ENCODE results near the gene PNMA6E. TPM values are rescaled to one million over a fixed set of nuclear protein-coding genes. Genes with fewer than 3 reads are reported as not detected.
"Not testable (repeated sequence)": the region's sequence is repeated elsewhere in the genome, so short reads cannot be mapped to it uniquely, and the experiment has no call there.

The PNMA6E gene
- total RNA-seq, 1 donor from 2014 or later = not detected

GRCh38 chrX:153388722-153389459 lies 12.3 kb downstream of the PNMA6E start:
- DNase-seq (ENCODE audit: low read depth) = no peak
- TF ChIP-seq CTCF (conservative IDR thresholded peaks at IDR 0.05; ENCODE audit: low read depth, low read length) = no peak
- H3K4me3 ChIP-seq (ENCODE audit: low read depth, low read length) = no peak overlapping the region

- no peak for TF ChIP-seq CTCF (conservative IDR thresholded peaks at IDR 0.05; ENCODE audit: low read depth, low read length)
- no peak for DNase-seq (ENCODE audit: low read depth)
- H3K4me3 ChIP-seq (ENCODE audit: low read depth, low read length) = no peak overlapping the region
Observed at GRCh38 chrX:153387987-153388721, 13.0 kb downstream of the PNMA6E start.

- no peak overlapping the region for H3K4me3 ChIP-seq (ENCODE audit: low read depth, low read length)
- TF ChIP-seq CTCF (conservative IDR thresholded peaks at IDR 0.05; ENCODE audit: low read depth, low read length) = no peak
- DNase-seq (ENCODE audit: low read depth) = no peak
Observed at GRCh38 chrX:153387345-153387744, 13.8 kb downstream of the PNMA6E start.

- no peak overlapping the region for H3K4me3 ChIP-seq (ENCODE audit: low read depth, low read length)
- no peak for TF ChIP-seq CTCF (conservative IDR thresholded peaks at IDR 0.05; ENCODE audit: low read depth, low read length)
- DNase-seq (ENCODE audit: low read depth) = no peak
Observed at GRCh38 chrX:153386097-153386496, 15.1 kb downstream of the PNMA6E start.

GRCh38 chrX:153384973-153385372 lies 16.2 kb downstream of the PNMA6E start:
- not testable (repeated sequence) for H3K4me3 ChIP-seq (ENCODE audit: low read depth, low read length); DNase-seq (ENCODE audit: low read depth)

GRCh38 chrX:153384390-153384789 lies 16.8 kb downstream of the PNMA6E start:
- no peak overlapping the region for H3K4me3 ChIP-seq (ENCODE audit: low read depth, low read length)

More at GRCh38 chrX:153384390-153384789, 16.8 kb downstream of the PNMA6E start:
- TF ChIP-seq CTCF (conservative IDR thresholded peaks at IDR 0.05; ENCODE audit: low read depth, low read length) = no peak
- no peak for DNase-seq (ENCODE audit: low read depth)

Measured in epithelial cell of proximal tubule (primary cell).